GM12878 (cell line): ENCODE measurements around the gene UROC1.

ENCODE experiments used
- JUNB ChIP-seq: IDR thresholded peaks from 2 replicates; pipeline ENCODE4 v1.6.1; 2016; ENCODE audit warnings: antibody characterized with exemption, mild to moderate bottlenecking
- POLR2A ChIP-seq: IDR thresholded peaks from 2 replicates; pipeline ENCODE4 v1.6.1; 2011; ENCODE audit warnings: low read depth, mild to moderate bottlenecking, low read length

GRCh38 chr3:126477061-126477380 lies 40.6 kb downstream of the UROC1 start:
- TF ChIP-seq POLR2A: no peak
- TF ChIP-seq JUNB: no peak
